Kasumi-1 (cell line): ENCODE measurements around the gene BICRA.
"Not testable (repeated sequence)": the region's sequence is repeated elsewhere in the genome, so short reads cannot be mapped to it uniquely, and the experiment has no call there.

Source experiments
- DNase-seq, 2 experiments: peaks; one replicate each; lab custom pipeline; 2025; lab: John Stamatoyannopoulos, UW

The BICRA gene

DNA sequence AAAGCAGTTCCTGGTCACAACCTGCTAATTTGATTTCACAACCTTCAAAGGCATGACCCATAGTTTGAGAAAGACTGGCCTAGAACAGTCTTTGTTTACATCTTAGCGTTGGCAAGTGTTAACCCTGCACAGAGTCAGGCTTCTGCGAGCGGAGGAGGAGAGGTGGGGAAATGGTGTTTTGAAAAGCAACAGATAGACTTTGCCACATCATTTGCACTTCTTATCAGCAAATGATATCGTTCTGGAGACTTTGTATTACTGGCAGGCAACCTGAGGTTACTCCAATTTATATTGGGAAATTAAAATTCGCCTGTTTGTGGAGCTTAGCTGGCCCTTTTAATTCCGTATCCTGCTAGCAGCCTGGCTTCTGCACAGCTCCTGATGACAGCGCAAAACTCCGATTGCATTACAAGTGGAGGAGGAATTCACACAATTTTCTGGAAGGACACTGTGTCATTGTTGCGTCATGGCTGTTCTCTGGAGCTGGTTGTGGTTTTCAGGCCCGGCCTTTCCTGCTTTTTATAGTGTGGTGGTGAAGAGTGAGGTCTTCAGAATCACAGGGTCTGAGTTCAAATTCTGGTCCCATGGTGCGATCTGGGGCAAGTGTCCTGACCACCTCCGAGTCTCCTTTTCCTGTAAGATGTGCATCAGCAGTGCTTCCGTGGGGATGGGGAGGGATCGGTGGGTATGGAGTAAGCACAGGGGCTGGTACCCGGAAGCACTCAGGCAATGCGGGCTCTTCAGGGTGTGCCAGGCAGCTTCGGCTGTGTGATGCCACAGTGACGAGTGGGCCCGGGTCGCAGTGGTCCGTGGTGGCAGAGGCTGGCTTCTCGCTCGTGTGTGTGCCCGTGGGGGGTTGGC is 55.2 kb downstream of the BICRA start:
- peak; percentile 21 to 28 for DNase-seq

DNA sequence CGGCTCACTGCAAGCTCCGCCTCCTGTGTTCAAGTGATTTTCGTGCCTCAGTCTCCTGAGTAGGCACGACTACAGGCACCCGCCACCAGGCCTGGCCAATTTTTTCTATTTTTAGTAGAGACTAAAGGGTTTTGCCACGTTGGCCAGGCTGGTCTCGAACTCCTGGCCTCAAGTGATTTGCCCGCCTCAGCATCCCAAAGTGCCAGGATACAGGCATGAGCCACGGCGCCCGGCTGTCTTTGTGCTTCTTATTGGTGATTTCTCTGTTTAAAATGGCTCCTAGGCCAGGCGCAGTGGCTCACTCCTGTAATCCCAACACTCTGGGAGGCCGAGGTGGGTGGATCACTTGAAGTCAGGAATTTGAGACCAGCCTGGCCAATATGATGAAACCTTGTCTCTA is 59.6 kb downstream of the BICRA start:
- DNase-seq: not testable (repeated sequence)

DNA sequence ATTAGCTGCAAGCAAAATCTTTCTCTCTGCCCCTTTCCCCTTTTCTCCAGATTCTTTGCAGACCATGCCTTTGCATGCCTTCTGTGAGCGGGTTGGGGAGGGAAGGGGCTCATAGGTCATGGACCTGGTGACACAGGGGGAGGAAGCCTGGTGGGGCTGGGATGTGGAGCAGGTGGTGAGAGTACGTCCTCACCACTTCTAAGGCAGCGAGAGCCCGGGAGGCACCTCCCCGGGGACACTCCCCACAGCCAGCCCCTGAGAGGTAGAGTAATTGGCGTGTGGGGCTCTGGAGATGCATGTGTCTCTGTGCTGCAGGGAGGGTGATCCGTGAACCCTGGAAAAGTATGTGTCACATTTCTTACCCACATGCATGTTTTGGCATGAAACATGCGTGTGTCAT is 61.8 kb downstream of the BICRA start:
- DNase-seq: no peak

DNA sequence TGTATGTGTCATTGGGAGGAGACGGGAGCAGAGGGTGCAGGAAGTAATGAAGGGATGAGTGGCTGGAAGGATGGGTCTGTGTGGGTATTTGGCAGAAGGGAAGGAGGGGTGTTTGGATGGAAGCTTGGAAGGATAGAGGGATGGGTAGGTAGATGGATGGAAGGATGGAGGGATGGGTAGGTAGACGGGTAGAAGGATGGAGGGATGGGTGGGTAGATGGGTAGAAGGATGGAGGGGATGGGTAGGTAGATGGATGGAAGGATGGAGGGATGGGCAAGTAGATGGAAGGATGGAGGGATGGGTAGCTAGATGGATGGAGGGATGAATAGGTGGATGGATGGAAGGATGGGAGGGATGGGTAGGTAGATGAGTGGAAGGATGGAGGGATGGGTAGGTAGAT is 62.6 kb downstream of the BICRA start:
- DNase-seq: no peak

DNA sequence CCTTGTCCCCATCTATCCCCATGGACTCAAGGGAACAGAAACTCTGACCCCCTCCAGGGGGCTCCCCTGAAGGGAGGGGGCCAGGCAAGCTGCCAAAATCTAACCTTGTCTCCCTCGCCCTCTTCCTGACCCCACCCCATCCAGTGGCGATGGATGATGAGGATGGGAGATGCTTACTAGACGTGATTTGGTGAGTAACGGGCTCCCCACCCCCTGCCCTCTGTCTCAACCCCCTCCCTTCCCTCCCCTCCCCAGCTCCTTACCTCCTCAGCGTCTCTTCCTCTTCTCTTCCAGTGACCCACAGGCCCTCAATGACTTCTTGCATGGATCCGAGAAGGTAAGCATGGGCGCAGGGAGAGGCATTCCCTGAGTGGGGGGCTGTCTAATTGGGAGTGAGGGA is 64.5 kb downstream of the BICRA start:
- DNase-seq: no peak

DNA sequence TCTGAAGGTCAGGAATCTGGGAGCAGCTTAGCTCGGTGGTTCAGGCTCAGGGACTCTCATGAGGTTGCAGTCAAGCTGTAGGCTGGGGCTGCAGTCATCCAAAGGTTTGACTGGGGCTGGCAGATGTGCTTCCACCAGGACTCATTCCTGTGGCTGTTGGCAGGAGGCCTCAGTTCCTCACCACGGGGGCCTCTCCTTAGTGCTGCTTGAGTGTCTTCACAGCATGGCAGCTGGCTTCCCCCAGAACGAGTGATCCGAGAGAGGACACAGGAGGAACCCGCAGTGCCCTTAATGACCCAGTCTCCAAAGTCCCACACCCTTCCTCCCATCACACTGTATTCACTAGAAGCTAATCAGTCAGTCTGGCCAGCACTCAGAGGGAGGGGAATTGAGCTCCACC is 65.6 kb downstream of the BICRA start:
- no peak for DNase-seq

DNA sequence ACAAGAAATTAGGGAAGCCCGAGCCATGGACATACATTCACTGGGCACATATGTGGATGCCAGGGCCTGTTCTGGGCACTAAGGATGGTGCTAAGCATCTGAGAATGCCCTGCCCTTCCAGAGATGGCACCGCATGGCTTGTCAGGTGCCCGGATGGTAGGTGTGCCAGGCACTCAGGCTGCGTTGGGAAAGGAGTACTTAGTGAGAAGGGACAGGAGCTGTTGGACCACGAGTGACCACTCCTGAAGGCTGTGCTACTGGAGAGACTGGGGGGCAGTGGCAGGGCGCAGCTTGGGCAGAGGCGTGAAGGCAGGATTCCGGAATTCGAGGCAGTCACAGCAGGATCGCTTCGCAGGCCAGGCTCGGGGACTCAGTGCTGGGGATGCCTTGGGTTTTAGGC is 66.3 kb downstream of the BICRA start:
- DNase-seq: no peak

DNA sequence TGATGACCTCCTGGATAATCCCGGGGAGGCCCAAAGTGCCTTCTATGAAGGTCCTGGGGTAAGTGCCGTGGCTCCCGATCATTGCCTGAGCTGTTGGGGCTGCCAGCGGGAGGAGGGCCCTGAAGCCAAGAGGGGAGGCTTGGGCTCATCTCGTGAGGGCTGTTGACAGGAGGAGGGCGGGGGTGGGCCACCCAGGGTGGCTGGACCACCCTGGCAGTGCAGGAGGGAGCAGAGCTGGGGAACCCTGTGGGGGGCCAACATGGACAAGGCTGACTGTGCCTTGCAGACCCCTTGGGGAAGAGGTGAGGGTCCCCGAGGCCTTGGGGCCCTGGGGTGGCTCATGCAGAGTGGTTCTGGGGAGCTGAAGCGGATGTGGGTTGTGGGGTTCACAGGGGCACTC is 66.9 kb downstream of the BICRA start:
- no peak for DNase-seq

DNA sequence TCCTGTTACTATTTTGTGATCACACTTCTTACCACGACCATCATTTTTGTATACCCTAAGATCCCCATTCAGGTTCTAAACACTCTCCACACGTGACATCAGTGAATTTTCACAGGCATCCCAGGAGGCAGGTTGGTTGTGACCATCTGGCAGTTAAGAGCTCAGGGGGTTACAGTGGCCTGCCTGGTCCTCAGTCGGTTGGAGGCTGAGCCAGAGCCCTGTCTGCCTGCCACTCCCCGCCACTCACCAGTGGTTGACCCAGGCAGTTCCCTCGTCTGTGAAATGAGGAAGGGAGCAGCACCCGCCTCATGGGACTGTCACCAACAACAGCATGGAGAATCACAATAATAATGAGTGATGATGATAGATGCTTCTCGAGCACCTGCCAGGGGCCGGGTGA is 67.9 kb downstream of the BICRA start:
- DNase-seq: no peak

DNA sequence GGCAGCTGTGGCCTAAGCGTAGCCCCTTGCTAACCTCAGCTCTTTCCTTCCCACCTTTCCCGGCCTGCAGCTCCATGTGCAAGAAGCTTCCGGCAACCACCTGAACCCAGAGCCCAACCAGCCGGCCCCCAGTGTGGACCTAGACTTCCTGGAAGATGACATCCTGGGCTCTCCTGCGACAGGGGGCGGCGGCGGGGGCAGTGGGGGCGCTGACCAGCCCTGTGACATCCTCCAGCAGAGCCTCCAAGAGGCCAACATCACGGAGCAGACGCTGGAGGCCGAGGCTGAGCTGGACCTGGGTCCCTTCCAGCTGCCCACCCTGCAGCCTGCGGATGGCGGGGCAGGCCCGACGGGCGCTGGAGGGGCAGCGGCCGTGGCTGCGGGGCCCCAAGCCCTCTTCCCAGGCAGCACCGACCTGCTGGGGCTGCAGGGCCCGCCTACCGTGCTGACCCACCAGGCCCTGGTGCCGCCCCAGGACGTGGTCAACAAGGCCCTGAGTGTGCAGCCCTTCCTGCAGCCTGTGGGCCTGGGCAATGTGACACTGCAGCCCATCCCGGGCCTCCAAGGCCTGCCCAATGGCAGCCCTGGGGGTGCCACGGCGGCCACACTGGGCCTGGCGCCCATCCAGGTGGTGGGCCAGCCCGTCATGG is 70.4 kb downstream of the BICRA start:
- no peak for DNase-seq

DNA sequence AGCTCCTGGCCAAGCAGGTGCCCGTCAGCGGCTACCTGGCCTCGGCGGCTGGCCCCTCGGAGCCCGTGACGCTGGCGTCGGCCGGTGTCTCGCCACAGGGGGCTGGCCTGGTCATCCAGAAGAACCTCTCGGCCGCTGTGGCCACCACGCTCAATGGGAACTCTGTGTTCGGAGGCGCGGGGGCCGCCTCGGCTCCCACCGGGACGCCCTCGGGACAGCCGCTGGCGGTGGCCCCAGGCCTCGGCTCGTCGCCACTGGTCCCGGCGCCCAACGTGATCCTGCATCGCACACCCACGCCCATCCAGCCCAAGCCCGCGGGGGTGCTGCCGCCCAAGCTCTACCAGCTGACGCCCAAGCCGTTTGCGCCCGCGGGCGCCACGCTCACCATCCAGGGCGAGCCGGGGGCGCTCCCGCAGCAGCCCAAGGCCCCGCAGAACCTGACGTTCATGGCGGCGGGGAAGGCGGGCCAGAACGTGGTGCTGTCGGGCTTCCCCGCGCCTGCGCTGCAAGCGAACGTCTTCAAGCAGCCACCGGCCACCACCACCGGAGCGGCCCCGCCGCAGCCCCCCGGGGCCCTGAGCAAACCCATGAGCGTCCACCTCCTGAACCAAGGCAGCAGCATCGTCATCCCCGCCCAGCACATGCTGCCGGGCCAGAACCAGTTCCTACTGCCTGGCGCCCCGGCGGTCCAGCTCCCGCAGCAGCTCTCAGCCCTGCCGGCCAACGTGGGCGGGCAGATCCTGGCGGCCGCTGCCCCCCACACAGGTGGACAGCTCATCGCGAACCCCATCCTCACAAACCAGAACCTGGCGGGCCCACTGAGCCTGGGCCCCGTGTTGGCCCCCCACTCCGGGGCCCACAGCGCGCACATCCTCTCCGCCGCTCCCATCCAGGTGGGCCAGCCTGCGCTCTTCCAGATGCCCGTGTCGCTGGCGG is 71.3 kb downstream of the BICRA start:
- DNase-seq: no peak

DNA sequence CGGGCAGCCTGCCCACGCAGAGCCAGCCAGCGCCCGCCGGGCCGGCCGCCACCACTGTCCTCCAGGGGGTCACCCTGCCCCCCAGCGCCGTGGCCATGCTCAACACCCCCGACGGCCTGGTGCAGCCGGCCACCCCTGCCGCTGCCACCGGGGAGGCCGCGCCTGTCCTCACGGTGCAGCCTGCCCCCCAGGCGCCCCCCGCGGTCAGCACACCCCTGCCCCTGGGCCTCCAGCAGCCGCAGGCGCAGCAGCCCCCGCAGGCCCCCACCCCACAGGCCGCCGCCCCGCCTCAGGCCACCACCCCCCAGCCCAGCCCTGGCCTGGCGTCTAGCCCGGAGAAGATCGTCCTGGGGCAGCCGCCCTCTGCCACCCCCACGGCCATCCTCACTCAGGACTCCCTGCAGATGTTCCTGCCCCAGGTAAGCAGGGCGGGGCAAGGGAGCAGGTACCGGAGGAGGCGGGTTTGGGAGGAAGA is 72.0 kb downstream of the BICRA start:
- DNase-seq: no peak

DNA sequence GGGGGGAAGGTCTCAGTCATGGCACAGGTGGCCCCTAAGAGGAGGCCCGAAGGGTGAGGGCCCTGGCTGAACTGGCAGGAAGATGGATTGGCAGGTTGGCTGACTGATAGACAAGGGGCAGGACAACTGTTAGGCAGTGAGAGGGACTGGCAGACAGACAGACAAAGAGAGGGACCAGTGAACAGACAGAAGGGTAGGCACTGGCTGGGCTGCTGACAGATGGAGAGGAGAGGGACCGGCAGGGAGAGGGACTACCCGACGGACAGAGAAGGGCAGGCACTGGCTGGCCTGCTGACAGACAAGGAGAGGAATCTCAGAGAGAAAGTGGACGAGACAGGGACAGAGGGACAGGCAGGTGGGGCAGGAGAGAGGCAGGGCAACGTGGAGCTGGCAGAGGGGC is 72.5 kb downstream of the BICRA start:
- DNase-seq: no peak

DNA sequence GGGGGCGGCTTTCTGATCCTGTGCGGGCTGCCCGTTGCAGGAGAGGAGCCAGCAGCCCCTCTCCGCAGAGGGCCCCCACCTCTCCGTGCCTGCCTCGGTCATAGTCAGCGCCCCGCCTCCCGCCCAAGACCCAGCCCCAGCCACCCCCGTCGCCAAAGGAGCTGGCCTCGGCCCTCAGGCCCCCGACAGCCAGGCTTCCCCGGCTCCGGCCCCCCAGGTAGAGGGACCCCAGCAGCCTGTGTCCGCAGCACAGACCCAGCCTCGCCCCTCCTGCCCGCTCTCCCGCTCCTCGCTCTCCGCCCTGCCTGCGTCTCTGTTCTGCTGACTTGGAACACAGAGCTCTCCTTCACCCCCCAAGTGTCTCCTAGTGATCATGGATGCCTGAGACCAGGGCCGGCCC is 73.0 kb downstream of the BICRA start:
- DNase-seq: no peak

DNA sequence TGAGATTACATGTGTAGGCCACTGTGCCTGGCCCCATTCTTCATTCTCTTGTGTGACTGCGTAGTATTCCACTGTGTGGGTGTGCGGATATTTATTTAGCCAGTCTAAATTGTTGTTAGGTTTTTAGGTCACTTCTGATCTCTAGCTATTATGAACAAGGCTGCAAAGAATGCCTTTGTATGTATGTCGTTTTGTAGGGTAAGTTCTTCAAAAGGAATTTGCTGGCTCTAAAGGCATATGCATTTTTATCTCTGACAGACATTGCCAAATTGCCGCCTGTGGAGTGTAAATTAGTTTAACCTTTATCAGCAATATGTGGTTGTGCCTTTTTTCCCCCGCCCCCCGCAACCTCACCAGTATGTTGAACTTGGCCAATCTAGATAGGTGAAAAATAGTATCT is 74.0 kb downstream of the BICRA start:
- no peak for DNase-seq

DNA sequence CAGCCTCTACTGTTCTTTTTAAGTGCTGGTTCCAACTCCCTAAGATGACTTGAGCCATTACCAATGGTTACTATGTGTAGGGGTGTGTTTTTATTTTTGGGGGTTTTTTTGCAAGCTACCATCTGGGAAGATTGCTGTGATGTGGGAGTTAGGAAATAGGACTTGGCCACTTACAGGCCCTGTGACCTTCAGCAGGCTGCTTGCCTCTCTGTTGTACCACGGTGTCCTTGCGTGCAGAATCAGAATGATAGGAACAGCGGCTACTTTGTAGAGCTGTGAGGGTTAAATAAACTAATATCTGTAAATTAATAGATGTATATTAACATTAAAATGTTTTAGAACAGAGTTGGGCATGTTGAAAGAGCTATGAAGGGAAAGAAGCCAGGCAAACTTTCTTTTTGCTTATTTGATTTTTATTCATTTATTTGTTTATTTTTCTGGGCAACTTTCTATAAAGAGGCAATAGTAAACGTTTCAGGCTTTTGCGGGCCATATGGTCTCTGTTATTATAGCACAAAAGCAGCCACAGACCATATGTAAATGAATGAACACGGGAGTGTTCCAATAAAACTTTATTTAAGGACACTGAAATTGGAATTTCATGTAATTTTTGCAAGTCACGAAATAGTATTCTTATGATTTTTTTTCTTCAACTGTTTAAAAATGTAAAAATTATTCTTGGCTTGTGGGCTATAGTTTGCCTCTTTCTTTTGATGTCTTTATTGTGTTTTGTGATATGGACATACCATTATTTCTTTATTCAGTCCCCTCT is 77.9 kb downstream of the BICRA start:
- DNase-seq: no peak

DNA sequence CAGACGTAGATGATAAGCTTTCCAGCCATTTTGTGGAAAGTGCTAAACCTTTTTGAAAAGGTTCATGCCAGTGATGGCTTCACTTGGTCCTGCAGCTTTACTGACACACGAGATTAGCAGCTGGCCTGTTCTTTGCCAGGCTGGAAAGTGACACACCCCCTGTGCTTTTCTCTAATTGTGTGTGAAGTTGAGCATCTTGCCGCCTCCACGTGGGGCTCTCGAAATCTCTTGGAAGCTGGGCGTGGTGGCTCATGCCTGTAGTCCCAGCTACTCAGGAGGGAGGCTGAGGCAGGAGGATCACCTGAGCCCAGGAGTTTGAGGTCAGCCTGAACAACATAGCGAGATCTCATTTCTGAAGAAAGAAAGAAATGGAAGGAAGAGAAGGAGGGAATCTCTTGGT is 79.0 kb downstream of the BICRA start:
- no peak for DNase-seq

DNA sequence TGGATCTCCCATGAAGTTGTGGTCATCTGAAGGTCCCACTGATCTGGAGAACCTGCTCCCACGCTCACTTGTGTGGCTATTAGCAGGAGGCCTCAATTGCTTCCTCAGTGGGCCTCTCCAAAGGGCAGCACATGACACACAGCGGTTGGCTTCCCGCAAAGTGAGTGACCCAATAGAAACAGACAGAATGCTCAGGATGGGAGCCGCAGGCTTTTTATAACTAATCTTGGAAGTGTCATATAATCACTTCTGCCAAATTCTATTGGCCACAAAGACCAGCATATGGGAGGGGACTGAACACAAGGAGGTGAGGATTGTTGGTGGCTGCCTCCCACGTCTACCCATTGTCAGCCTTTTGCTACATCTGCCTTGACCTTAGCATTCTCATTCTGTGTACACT is 82.2 kb downstream of the BICRA start:
- no peak for DNase-seq

DNA sequence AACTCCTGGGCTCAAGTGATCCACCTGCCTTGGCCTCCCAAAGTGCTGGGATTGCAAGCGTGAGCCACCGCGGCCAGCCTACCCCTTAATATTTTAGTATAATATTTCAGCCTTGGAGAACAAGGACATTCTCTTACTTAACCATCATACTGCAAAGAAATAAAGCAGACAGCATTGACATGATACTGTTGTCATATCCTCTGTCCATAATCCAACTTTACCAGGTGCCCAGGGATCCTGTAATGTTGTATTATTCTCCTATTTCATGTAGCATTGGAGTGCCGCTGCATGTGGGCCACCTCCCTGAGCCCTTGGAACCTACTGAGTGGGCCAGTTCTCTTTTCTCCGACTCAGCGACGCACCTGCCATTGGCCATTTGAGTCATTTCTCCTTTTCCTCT is 82.8 kb downstream of the BICRA start:
- DNase-seq: no peak

DNA sequence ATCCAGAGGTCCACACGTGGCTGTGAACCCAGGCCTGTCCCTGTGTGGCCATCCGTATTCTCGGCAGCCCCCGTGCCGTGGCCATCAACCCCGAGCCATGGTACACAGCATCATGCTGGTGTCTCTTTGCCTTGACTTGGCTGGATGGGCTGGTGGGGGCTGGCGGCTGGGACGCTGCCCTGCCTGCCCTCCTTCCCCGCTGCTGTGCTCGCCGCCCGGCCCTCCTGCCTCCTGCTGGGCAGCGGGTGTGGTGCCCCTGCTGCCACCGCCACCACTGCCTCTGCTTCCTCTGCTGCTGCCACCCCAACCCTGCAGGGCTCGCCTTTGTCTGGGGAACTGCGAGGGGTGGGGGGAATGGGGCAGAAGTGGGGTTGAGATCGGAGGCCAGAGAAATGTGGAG is 84.6 kb downstream of the BICRA start:
- no peak for DNase-seq

DNA sequence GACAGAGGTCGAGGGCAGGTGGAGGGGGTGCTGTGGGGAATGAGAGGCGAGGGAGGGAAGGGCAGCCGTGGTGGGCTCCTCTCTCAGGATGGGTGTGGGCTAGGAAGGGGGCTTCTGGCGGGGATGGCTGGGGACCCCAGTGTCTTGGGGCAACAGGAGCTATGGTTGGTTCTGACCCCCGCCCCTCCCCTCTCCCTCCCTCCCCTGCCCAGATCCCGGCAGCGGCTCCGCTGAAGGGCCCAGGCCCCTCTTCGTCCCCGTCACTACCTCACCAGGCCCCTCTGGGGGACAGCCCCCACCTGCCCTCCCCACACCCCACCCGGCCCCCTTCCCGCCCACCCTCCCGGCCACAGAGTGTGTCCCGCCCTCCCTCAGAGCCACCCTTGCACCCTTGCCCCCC is 85.0 kb downstream of the BICRA start:
- no peak for DNase-seq
